ENCODE measurements around the gene USH1C. TPM values are rescaled to one million over a fixed set of nuclear protein-coding genes. Genes with fewer than 3 reads are reported as not detected.

The USH1C gene
- total RNA-seq, 4 donors from 2014 or later = 0.75 TPM; not detected in 3

DNA sequence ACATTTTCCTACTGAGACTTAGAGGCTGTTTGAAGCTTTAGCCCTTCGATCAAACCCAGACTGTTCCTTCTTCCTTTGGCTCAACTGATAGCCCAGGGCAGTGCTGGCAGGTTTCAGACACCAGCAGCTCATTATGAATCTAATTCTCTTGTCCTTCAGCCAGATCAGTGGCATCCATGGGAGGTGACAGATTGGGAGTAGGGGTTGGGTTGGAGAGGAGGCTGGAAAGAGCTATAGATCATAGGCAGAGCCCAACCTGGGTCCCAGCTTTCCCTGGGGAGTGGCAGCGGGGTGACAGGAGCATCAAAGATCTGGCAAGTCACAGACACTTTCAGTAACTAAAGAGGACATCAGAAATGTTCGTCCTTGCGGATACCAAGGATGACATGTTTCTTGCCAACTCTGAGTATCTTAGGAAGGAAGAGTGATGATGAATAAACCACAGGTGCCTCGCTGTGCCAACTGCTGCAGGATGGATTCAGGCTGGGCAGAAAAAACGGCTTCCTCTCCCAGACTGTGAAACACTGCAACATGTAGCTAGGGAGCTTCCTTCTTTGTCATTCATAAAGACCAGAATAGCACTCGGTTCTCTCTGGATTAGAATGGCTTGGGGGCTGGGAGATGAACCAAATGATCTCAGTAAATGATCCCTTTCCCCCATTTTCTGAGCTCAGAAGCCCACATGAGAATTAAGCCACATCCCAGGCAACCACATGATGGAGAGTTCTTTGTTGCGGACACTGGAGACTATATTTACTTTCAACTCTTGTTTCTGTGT, 86.6 kb downstream of the USH1C start:
- TF ChIP-seq, protein P1, sequence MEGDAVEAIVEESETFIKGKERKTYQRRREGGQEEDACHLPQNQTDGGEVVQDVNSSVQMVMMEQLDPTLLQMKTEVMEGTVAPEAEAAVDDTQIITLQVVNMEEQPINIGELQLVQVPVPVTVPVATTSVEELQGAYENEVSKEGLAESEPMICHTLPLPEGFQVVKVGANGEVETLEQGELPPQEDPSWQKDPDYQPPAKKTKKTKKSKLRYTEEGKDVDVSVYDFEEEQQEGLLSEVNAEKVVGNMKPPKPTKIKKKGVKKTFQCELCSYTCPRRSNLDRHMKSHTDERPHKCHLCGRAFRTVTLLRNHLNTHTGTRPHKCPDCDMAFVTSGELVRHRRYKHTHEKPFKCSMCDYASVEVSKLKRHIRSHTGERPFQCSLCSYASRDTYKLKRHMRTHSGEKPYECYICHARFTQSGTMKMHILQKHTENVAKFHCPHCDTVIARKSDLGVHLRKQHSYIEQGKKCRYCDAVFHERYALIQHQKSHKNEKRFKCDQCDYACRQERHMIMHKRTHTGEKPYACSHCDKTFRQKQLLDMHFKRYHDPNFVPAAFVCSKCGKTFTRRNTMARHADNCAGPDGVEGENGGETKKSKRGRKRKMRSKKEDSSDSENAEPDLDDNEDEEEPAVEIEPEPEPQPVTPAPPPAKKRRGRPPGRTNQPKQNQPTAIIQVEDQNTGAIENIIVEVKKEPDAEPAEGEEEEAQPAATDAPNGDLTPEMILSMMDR (IDR thresholded peaks at IDR 0.05; ENCODE audit: low read depth) = no peak

DNA sequence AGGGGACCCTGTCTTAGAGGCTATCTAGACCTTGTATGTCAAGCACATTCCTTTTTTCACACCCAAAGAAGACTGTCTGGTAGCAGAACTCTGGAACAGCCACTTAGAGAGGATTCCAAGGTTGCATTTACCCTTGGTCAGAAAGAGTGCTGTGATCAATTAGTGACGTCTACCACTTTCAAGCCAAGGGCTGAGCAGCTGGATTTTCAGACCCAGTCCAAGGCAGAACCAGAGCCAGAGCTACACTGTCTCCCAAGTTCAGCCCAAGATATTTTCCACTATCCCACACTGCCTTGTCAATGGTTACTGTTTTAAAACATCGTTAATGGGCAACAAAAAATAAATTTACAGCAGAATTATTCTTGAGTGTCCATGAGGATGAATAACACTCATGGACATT, 91.5 kb downstream of the USH1C start:
- TF ChIP-seq, protein P1 (IDR thresholded peaks at IDR 0.05; ENCODE audit: low read depth) = no peak

DNA sequence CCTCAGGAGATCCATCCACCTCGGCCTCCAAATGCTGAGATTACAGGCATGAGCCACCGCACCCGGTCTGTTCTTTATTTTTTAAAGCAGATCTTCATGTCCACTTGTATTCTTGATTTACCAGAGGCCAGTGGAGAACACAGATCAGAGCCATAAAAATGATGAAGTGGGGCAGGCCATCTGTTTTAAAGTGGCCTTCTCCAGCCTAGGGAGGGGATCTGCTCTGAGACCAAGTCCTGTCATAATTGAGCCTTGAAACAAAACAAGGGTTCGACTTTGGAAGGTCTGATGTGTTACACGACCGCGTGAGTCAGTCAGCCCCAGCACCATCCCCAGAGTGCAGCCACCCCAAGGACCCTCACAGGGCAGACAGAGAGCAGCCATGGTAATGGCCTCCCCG, 95.1 kb downstream of the USH1C start:
- TF ChIP-seq, protein P1 (IDR thresholded peaks at IDR 0.05; ENCODE audit: low read depth) = no peak

DNA sequence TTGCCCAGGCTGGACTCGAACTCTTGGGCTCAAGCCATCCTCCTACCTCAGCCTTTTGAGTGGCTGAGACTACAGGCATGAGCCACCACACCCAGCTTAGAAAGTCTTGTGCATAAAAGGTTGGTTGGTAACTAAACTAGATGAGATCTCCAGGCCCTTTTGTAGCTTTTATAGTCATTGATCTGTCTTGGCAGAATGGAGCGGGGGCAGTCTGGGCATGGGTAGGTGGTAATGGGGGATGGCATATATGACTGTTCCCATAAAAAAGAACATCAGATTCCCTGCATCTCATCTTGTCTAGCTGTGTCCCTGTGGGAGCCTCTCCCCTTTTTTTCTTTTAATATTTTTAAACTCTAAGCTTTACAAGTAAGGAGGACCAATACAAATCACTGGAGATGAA, 97.7 kb downstream of the USH1C start:
- TF ChIP-seq, protein P1 (IDR thresholded peaks at IDR 0.05; ENCODE audit: low read depth) = no peak

DNA sequence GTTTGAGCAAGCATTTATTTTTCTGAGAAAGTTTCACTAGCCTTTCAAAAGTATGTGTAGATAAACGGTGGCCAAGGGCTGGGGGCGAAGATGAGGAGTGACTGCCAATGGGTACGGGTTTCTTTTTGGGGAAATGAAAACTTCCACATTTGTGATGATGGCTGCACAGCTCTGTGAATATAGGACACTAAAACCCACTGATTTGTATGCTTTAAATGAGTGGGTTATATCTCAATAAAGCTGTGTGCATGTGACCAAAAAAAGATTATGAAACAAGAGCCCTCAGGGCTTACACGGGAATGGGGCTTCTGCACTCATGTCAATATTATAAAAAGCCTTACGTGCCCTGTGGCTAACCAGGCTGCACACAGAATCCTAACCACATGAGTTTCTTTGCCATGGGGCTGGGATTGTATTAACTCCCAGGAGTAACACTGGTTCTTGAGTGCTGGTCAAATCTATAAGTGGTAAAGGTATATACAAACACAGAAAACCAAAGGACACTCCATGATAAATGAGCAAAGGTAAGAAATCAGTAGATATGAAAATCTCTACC, 98.9 kb downstream of the USH1C start:
- TF ChIP-seq, protein P1 (IDR thresholded peaks at IDR 0.05; ENCODE audit: low read depth) = no peak

DNA sequence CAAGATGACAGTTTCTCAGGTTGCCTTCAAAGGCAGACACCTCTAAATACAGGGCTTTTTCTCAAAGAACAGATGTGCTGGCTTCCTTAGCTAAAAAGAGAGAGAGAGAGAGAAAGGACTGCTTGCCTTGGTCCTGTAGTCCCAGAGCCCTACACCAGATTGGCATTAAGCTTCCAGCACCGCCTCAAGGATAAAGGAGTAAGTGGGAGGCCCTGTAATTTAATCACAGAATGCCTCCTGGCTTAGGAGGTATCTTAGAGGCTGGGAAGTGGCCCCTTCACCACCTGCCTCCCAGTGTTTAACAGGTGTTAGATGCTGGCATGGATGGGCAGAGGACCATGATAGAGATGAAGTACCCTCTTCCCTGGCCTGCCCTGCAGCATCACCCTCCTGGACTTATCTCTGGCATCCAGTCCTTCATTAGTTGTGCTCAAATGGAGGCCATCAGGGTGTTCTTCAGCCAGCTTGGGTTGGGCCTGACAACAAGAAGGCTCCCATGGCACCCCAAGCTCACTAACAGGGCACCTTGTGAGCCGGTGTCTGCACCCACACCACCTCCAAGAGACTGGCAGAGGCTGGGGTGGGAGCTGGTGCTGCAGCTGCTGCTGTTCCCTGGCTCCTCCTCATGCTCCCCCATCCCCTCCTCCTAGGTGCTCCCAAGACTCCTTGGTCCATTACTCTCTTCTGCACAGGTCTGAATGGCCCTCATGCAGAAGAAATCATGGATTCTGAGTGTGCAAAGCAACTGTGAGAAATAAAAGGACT, 100.1 kb downstream of the USH1C start:
- TF ChIP-seq, protein P1 (IDR thresholded peaks at IDR 0.05; ENCODE audit: low read depth) = no peak

Other genes starting within 250 kb of the USH1C start
- gene NCR3LG1, start 192.6 kb downstream of the USH1C start, total RNA-seq = 1 to 10 TPM; 1.3 to 3.1 (median 2.8) TPM
- gene KCNJ11, start 155.8 kb downstream of the USH1C start, total RNA-seq = 1 to 10 TPM in 2 of 4 donors, under 1 TPM in 2; 0.66 to 4.0 (median 1.1) TPM
- gene ABCC8, start 67.6 kb downstream of the USH1C start, total RNA-seq = under 1 TPM in 2 of 4 donors, not detected in 2; 0.16 to 0.51 TPM
- not detected for gene OTOG, start 2.8 kb upstream of the USH1C start, total RNA-seq
- not detected for gene MYOD1, start 175.2 kb upstream of the USH1C start, total RNA-seq
- gene KCNC1, start 190.4 kb upstream of the USH1C start, total RNA-seq = not detected